CD4-positive, alpha-beta T cell (primary cell): Measurements from ENCODE around the gene TMCO4. TPM values are rescaled to one million over a fixed set of nuclear protein-coding genes. Genes with fewer than 3 reads are reported as not detected.

Source experiments
- ATAC-seq: fragments of 200-7000 bp; cut with Tn5 transposase; one replicate; pipeline ENCODE4 v1.10.0; 2022; ENCODE audit warnings: mild to moderate bottlenecking; ENCODE audit not compliant: poor library complexity
- CTCF ChIA-PET: fragments of 350-600 bp; sonication (Branson Sonifier 250); formaldehyde crosslinking; loops from one replicate; lab custom pipeline; 2021; ENCODE audit warnings: antibody characterized with exemption, inconsistent platforms; lab: Charles Lee
- POLR2A ChIA-PET: fragments of 350-600 bp; sonication (Branson Sonifier 250); formaldehyde crosslinking; loops from one replicate; lab custom pipeline; 2021; ENCODE audit warnings: antibody characterized with exemption, inconsistent platforms; lab: Charles Lee
- DNase-seq, 14 experiments: peaks; one replicate each; pipeline ENCODE4 v3.0.0-alpha.2; 2013 to 2020; ENCODE audit warnings: mixed read lengths in 2 of 14
- H3K27ac ChIP-seq, 2 donors: one replicate each; pipeline versions ENCODE4 v1.5.1 to v1.7.0; 2013; ENCODE audit warnings: low read length in 2 of 2, low read depth in 1 of 2, mild to moderate bottlenecking in 1 of 2
- H3K27me3 ChIP-seq, 2 experiments: 1 replicate in 1 of 2; 2 replicates in 1 of 2; pipeline versions ENCODE4 v1.6.1 to v1.7.0; 2013; ENCODE audit warnings: low read length in 2 of 2, control low read depth in 1 of 2, mild to moderate bottlenecking in 1 of 2, moderate library complexity in 1 of 2; ENCODE audit not compliant: insufficient read depth in 2 of 2, control insufficient read depth in 1 of 2
- H3K36me3 ChIP-seq: one replicate; pipeline ENCODE4 v1.6.1; 2013; ENCODE audit warnings: low read length, control low read depth; ENCODE audit not compliant: insufficient read depth
- H3K4me1 ChIP-seq: one replicate; pipeline ENCODE4 v1.6.1; 2013; ENCODE audit warnings: low read length, control low read depth; ENCODE audit not compliant: insufficient read depth
- H3K4me3 ChIP-seq: one replicate; pipeline ENCODE4 v1.5.1; 2013; ENCODE audit warnings: mild to moderate bottlenecking, low read length, moderate library complexity
- H3K9me3 ChIP-seq, 2 experiments: 1 replicate in 1 of 2; 2 replicates in 1 of 2; pipeline versions ENCODE4 v1.6.1 to v1.7.0; 2013; ENCODE audit warnings: low read length in 2 of 2, mild to moderate bottlenecking in 2 of 2, control low read depth in 1 of 2, moderate library complexity in 1 of 2; ENCODE audit not compliant: control insufficient read depth in 1 of 2, insufficient read depth in 1 of 2
- H3K27ac Mint-ChIP-seq: one replicate; pipeline ENCODE4 v1.8.0; 2020; ENCODE audit warnings: mixed read lengths
- H3K27me3 Mint-ChIP-seq: one replicate; pipeline ENCODE4 v1.8.0; 2021; ENCODE audit warnings: mixed read lengths
- H3K36me3 Mint-ChIP-seq: one replicate; pipeline ENCODE4 v1.8.0; 2021; ENCODE audit warnings: low read depth, mixed read lengths
- H3K4me1 Mint-ChIP-seq: one replicate; pipeline ENCODE4 v1.8.0; 2021; ENCODE audit warnings: low read depth, mixed read lengths
- H3K4me3 Mint-ChIP-seq: one replicate; pipeline ENCODE4 v1.8.0; 2020; ENCODE audit warnings: mild to moderate bottlenecking, mixed read lengths
- H3K9me3 Mint-ChIP-seq: one replicate; pipeline ENCODE4 v1.8.0; 2020; ENCODE audit warnings: mixed read lengths
- CTCF ChIP-seq: fragments of 200-600 bp; IDR thresholded peaks from one replicate; pipeline ENCODE4 v1.8.0; 2022; ENCODE audit warnings: antibody characterized with exemption, mild to moderate bottlenecking
- intact Hi-C, 2 experiments: fragments of 100-400 bp; cut with DNase I in 1 of 2; cut with micrococcal nuclease in 1 of 2; formaldehyde crosslinking; loops; one replicate each; pipeline versions ENCODE4 v1.15.1 to v1.9.0; 2023 to 2025; cut with DNase I, micrococcal nuclease
- total RNA-seq, 174 experiments: library from RNA in 2 of 174; stranded (reverse) in 2 of 174; gene quantifications; one replicate each; pipeline ENCODE4 v1.2.3 and lab custom pipeline; 2021 to 2026

TMCO4 gene
- total RNA-seq, 2 experiments from 2014 or later, result 12.4 to 13.9 TPM

- no peak overlapping the region for H3K4me3 Mint-ChIP-seq
- no peaks in the 10 kb centered on the region for H3K9me3 Mint-ChIP-seq
- Histone ChIP-seq H3K36me3 (no peaks in the 10 kb centered on the region), H3K27ac (no peak overlapping the region), H3K4me3 (no peak overlapping the region), H3K27me3 (peaks cover 0 to under 1% of the 10 kb centered on the region in 2 experiments), H3K9me3 (no peaks in the 10 kb centered on the region), H3K4me1 (no peaks in the 10 kb centered on the region)
- no peak for TF ChIP-seq CTCF
- CTCF ChIA-PET, result no interaction called here
- DNase-seq, result no peak
- peaks cover 15% of the 10 kb centered on the region for H3K27me3 Mint-ChIP-seq
- POLR2A ChIA-PET, result interaction anchor here (0.6 kb wide), 1 partner anchor 72 kb away, joined by 3 read pairs; no protein-coding TSS in a partner anchor
- H3K36me3 Mint-ChIP-seq, result no peaks in the 10 kb centered on the region
- H3K4me1 Mint-ChIP-seq, result no peaks in the 10 kb centered on the region
- no peak for ATAC-seq
- H3K27ac Mint-ChIP-seq, result no peak overlapping the region
- intact Hi-C loops, result no loop called here
Observed at GRCh38 chr1:19837866-19838265, 38.1 kb upstream of the TMCO4 start.

GRCh38 chr1:19835578-19835977 lies 35.9 kb upstream of the TMCO4 start:
- no peak overlapping the region for H3K27ac Mint-ChIP-seq
- peaks cover 32% of the 10 kb centered on the region for H3K27me3 Mint-ChIP-seq
- CTCF ChIA-PET, result no interaction called here
- no peak for DNase-seq
- H3K36me3 ChIP-seq, result no peaks in the 10 kb centered on the region
- H3K27ac ChIP-seq, result no peak overlapping the region
- H3K36me3 Mint-ChIP-seq, result no peaks in the 10 kb centered on the region
- no peak for TF ChIP-seq CTCF
- H3K9me3 ChIP-seq, result peaks cover 0 to 6% of the 10 kb centered on the region in 2 experiments
- POLR2A ChIA-PET, result no interaction called here
- H3K4me3 ChIP-seq, result no peak overlapping the region
- intact Hi-C loops, result no loop called here
- ATAC-seq, result no peak
- H3K4me3 Mint-ChIP-seq, result no peak overlapping the region
- no peaks in the 10 kb centered on the region for H3K4me1 ChIP-seq
- no peaks in the 10 kb centered on the region for H3K4me1 Mint-ChIP-seq
- peaks cover 8 to 15% of the 10 kb centered on the region in 2 experiments for H3K27me3 ChIP-seq
- H3K9me3 Mint-ChIP-seq, result no peaks in the 10 kb centered on the region

- Histone ChIP-seq H3K4me3 (no peak overlapping the region), H3K4me1 (no peaks in the 10 kb centered on the region), H3K36me3 (no peaks in the 10 kb centered on the region), H3K27me3 (peaks cover 11 to 16% of the 10 kb centered on the region in 2 experiments), H3K9me3 (peaks cover 0 to 6% of the 10 kb centered on the region in 2 experiments), H3K27ac (no peak overlapping the region)
- Mint-ChIP-seq H3K27me3 (peaks cover 57% of the 10 kb centered on the region), H3K4me3 (no peak overlapping the region), H3K27ac (no peak overlapping the region), H3K4me1 (no peaks in the 10 kb centered on the region), H3K36me3 (no peaks in the 10 kb centered on the region), H3K9me3 (no peaks in the 10 kb centered on the region)
- ChIA-PET POLR2A (no interaction called here), CTCF (no interaction called here)
- DNase-seq, result no peak
- ATAC-seq, result no peak
- intact Hi-C loops, result no loop called here
- TF ChIP-seq CTCF, result no peak
Observed at GRCh38 chr1:19831441-19831840, 31.7 kb upstream of the TMCO4 start.
